ENCODE results near the gene HSBP1L1. TPM values are rescaled to one million over a fixed set of nuclear protein-coding genes. Genes with fewer than 3 reads are reported as not detected.
"Not testable (repeated sequence)": the region's sequence is repeated elsewhere in the genome, so short reads cannot be mapped to it uniquely, and the experiment has no call there.

HSBP1L1 gene
- total and polyA plus RNA-seq, 9 donors = 2.6 to 5.6 (median 3.7) TPM

GRCh38 chr18:80002468-80002867 is 38.0 kb downstream of the HSBP1L1 start:
- H3K27me3 ChIP-seq (ENCODE audit: control insufficient read depth, insufficient read depth, low read length) = no peaks in the 10 kb centered on the region
- DNase-seq = no peak
- H3K4me1 ChIP-seq (ENCODE audit: control insufficient read depth, insufficient read depth, low read length) = no peaks in the 10 kb centered on the region
- no peak overlapping the region for H3K4me3 ChIP-seq (ENCODE audit: low read length)
- H3K36me3 ChIP-seq (ENCODE audit: control insufficient read depth, insufficient read depth, low read length) = no peaks in the 10 kb centered on the region
- no peak overlapping the region for H3K27ac ChIP-seq (ENCODE audit: low read length)
- WGBS (ENCODE audit: insufficient coverage) = 81% methylated on average over 3 of the region's 5 CpGs
- peaks cover 10% of the 10 kb centered on the region for H3K9me3 ChIP-seq (replicated peaks; ENCODE audit: control insufficient read depth, low read depth, low read length)

DNA sequence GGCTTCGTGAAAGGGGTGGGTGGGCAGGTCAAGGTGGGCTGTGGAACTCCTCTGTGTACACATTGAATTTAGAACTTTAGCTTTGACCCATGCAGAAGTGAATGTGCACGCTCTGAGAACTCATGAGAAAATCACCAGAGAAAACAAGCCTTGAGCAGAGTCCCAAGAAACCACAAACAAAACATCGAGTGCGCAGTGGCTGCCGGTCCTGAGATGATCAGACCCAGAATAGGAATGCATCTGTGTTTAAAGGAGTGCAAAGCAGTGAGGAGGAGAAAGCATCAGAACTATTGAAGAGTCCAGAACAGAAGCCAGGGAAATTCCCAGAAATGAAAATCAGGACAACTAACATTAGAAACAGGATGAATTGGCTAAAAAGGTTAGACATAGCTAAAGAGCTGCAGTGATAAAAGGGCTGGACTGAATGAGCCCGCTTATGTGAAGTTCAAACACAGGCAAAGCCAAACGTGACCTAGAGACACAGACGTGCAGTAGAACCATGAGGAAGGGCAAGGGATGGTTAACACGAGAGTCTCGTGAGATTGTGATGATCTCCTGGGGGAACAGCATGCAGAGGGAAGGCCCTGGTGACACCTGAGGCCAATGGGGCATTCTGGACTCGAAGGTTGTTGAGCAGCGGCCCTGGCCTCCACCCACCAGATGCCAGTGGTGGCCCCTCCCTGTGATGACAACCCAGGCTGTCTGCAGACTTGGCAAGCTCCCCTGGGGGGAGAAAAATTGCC is 40.3 kb downstream of the HSBP1L1 start:
- Histone ChIP-seq H3K9me3 (replicated peaks; ENCODE audit: control insufficient read depth, low read depth, low read length) (peaks cover 21% of the 10 kb centered on the region), H3K4me1 (ENCODE audit: control insufficient read depth, insufficient read depth, low read length) (no peaks in the 10 kb centered on the region), H3K27me3 (ENCODE audit: control insufficient read depth, insufficient read depth, low read length) (no peaks in the 10 kb centered on the region), H3K27ac (ENCODE audit: low read length) (no peak overlapping the region), H3K4me3 (ENCODE audit: low read length) (no peak overlapping the region), H3K36me3 (ENCODE audit: control insufficient read depth, insufficient read depth, low read length) (no peaks in the 10 kb centered on the region)
- DNase-seq = no peak
- 69% methylated on average over 7 of the region's 12 CpGs for WGBS (ENCODE audit: insufficient coverage)

DNA sequence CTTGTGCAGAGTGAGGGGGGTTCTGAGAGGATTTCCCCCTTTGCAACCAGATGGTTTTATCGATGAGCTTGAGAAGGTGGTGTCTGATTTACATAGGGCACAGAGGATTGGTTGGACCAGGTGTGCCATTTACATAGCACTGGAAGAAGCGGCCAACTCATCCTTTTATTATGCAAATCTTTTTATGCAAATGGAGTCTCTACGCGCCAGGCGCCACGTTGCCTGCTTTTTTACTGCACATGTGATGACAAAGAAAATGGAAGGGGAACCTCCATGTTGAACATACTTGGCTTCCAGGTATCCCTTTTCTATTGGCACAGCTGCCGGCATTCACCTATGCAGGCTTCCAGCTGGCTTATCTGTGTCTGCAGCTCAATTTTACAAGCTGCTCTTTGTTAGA is 42.3 kb downstream of the HSBP1L1 start:
- Histone ChIP-seq H3K9me3 (replicated peaks; ENCODE audit: control insufficient read depth, low read depth, low read length) (peaks cover 27% of the 10 kb centered on the region), H3K4me1 (ENCODE audit: control insufficient read depth, insufficient read depth, low read length) (no peaks in the 10 kb centered on the region), H3K27ac (ENCODE audit: low read length) (no peak overlapping the region), H3K36me3 (ENCODE audit: control insufficient read depth, insufficient read depth, low read length) (no peaks in the 10 kb centered on the region), H3K27me3 (ENCODE audit: control insufficient read depth, insufficient read depth, low read length) (no peaks in the 10 kb centered on the region), H3K4me3 (ENCODE audit: low read length) (no peak overlapping the region)
- WGBS (ENCODE audit: insufficient coverage) = 33% methylated on average over 2 of the region's 7 CpGs
- no peak for DNase-seq

DNA sequence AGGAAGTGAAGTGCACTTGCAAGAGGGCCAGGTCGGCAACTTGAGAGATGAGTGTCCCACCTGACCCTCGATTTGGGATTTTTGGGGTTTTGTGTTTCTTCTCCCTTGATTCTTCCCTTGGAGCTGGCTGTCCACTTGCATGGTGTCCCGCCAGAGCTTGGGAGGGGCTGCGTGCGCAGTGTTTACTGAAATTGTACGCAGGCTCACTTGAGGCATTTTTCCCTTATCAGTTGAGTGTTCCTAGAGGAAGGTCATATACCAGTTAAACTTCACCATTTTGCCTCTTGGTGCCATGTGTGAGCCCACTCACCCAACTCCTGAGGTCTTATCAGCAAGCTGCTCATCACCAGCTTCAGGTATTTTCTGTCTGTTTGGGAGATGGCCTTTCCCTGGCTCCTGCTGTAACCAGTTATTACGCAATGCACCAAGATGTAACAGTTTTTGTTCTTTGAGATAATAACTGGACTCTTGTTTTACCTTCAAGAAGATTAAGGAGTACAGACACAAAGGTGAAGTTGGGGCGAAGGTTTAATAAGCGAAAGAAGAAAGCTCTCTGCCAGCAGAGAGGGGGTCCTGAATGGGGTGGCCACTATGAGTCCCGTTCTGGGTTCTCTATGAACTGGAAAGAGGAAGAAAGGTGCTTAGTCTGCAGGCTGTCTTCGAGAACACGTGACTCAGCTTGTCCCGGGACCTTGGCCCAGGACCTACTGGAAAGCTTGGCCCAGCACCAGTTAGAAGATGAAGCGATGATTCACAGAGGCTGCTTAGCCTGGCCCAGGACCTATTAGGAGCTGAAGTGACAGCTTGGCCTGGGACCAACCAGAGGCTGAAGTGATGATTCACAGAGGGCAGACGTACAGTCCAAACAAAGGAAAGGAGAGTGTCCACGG is 45.5 kb downstream of the HSBP1L1 start:
- no peak overlapping the region for H3K4me3 ChIP-seq (ENCODE audit: low read length)
- H3K27ac ChIP-seq (ENCODE audit: low read length) = no peak overlapping the region
- no peak for DNase-seq
- no peaks in the 10 kb centered on the region for H3K4me1 ChIP-seq (ENCODE audit: control insufficient read depth, insufficient read depth, low read length)
- H3K9me3 ChIP-seq (replicated peaks; ENCODE audit: control insufficient read depth, low read depth, low read length) = peaks cover 48% of the 10 kb centered on the region
- H3K27me3 ChIP-seq (ENCODE audit: control insufficient read depth, insufficient read depth, low read length) = no peaks in the 10 kb centered on the region
- H3K36me3 ChIP-seq (ENCODE audit: control insufficient read depth, insufficient read depth, low read length) = no peaks in the 10 kb centered on the region
- WGBS (ENCODE audit: insufficient coverage) = 91% methylated on average over 11 of the region's 16 CpGs

DNA sequence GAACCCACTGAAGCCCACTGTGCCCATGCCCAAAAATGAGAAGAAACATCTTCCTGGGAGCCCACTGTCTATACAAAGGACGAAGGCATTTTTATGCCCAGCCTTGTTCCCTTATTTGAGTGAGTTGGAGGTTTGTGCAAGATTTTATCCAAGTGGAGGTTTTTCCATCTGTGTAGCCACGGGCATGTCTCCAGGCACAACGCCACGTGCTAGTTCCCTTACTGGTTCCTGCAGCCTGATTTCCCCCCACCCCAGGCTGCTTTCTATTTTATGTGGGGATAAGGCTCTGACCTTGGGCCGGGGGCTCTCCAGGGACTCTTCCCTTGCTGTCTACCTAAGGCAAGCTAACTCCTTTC is 46.1 kb downstream of the HSBP1L1 start:
- Histone ChIP-seq H3K36me3 (ENCODE audit: control insufficient read depth, insufficient read depth, low read length) (no peaks in the 10 kb centered on the region), H3K27ac (ENCODE audit: low read length) (no peak overlapping the region), H3K9me3 (replicated peaks; ENCODE audit: control insufficient read depth, low read depth, low read length) (peaks cover 49% of the 10 kb centered on the region), H3K27me3 (ENCODE audit: control insufficient read depth, insufficient read depth, low read length) (no peaks in the 10 kb centered on the region), H3K4me3 (ENCODE audit: low read length) (no peak overlapping the region), H3K4me1 (ENCODE audit: control insufficient read depth, insufficient read depth, low read length) (no peaks in the 10 kb centered on the region)
- 83% methylated on average over 1 of the region's 5 CpGs for WGBS (ENCODE audit: insufficient coverage)
- no peak for DNase-seq

GRCh38 chr18:80011496-80012137 is 47.2 kb downstream of the HSBP1L1 start:
- H3K9me3 ChIP-seq (replicated peaks; ENCODE audit: control insufficient read depth, low read depth, low read length) = peaks cover 49% of the 10 kb centered on the region

DNA sequence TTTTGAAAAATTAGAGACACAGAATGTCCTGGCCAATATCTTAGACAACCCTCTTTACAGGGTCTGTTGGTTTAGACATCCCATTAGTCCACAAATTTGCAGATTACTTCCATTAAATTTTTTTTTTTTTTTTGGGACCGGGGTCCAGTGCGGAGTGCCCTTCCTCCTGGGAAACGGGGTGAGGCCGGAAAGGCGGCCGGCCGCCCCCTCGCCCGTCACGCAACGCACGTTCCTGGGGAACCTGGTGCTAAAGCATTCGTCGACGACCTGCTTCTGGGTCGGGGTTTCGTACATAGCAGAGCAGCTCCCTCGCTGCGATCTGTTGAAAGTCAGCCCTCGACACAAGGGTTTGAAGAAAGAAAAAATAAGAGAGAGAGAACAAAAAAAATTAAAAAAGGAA is 48.3 kb downstream of the HSBP1L1 start:
- no peak for DNase-seq
- H3K9me3 ChIP-seq (replicated peaks; ENCODE audit: control insufficient read depth, low read depth, low read length) = peaks cover 49% of the 10 kb centered on the region
- no peaks in the 10 kb centered on the region for H3K4me1 ChIP-seq (ENCODE audit: control insufficient read depth, insufficient read depth, low read length)
- no peaks in the 10 kb centered on the region for H3K27me3 ChIP-seq (ENCODE audit: control insufficient read depth, insufficient read depth, low read length)
- H3K27ac ChIP-seq (ENCODE audit: low read length) = no peak overlapping the region
- no peak overlapping the region for H3K4me3 ChIP-seq (ENCODE audit: low read length)
- no peaks in the 10 kb centered on the region for H3K36me3 ChIP-seq (ENCODE audit: control insufficient read depth, insufficient read depth, low read length)
- WGBS (ENCODE audit: insufficient coverage) = 96% methylated on average over 20 of the region's 20 CpGs

More at GRCh38 chr18:80011496-80012137, 47.2 kb downstream of the HSBP1L1 start:
- H3K36me3 ChIP-seq (ENCODE audit: control insufficient read depth, insufficient read depth, low read length); DNase-seq; H3K4me1 ChIP-seq (ENCODE audit: control insufficient read depth, insufficient read depth, low read length); H3K27me3 ChIP-seq (ENCODE audit: control insufficient read depth, insufficient read depth, low read length); H3K27ac ChIP-seq (ENCODE audit: low read length); H3K4me3 ChIP-seq (ENCODE audit: low read length): not testable (repeated sequence)
- 100% methylated on average over 1 of the region's 14 CpGs for WGBS (ENCODE audit: insufficient coverage)

Other genes starting within 250 kb of the HSBP1L1 start
- 0.44 TPM for gene KCNG2, start 166.7 kb upstream of the HSBP1L1 start, total RNA-seq
- gene KCNG2, start 166.7 kb upstream of the HSBP1L1 start, polyA plus RNA-seq (ENCODE audit: insufficient read depth in 1 of 8, insufficient read length in 8 of 8, low replicate concordance in 1 of 8) = 1 to 10 TPM in 1 of 8 donors, under 1 TPM in 7; 0.45 to 1.1 (median 0.63) TPM
- 24.2 TPM for gene SLC66A2, start 13.0 kb upstream of the HSBP1L1 start, total RNA-seq
- gene SLC66A2, start 13.0 kb upstream of the HSBP1L1 start, polyA plus RNA-seq (ENCODE audit: insufficient read depth in 1 of 8, insufficient read length in 8 of 8, low replicate concordance in 1 of 8) = 10 to 100 TPM; 23.1 to 33.7 (median 26.2) TPM
- gene TXNL4A, start 23.9 kb downstream of the HSBP1L1 start, total RNA-seq = 147 TPM
- 100 to 1,000 TPM in 1 of 8 donors, 10 to 100 TPM in 7; 76.5 to 106 (median 93.4) TPM for gene TXNL4A, start 23.9 kb downstream of the HSBP1L1 start, polyA plus RNA-seq (ENCODE audit: insufficient read depth in 1 of 8, insufficient read length in 8 of 8, low replicate concordance in 1 of 8)
- 26.1 TPM for gene RBFA, start 69.8 kb downstream of the HSBP1L1 start, total RNA-seq
- gene RBFA, start 69.8 kb downstream of the HSBP1L1 start, polyA plus RNA-seq (ENCODE audit: insufficient read depth in 1 of 8, insufficient read length in 8 of 8, low replicate concordance in 1 of 8) = 10 to 100 TPM; 21.4 to 33.2 (median 26.9) TPM
- 7.7 TPM for gene ADNP2, start 144.6 kb downstream of the HSBP1L1 start, total RNA-seq
- gene ADNP2, start 144.6 kb downstream of the HSBP1L1 start, polyA plus RNA-seq (ENCODE audit: insufficient read depth in 1 of 8, insufficient read length in 8 of 8, low replicate concordance in 1 of 8) = 10 to 100 TPM in 6 of 8 donors, 1 to 10 TPM in 2; 8.6 to 12.9 (median 11.6) TPM

Data from muscle of leg (tissue), 11 donors.